D721Med (cell line): ENCODE results near the gene INPP5D.
A peak's percentile ranks its signal among the peaks of the same experiment; 100 is the strongest.

Source experiments
- DNase-seq: peaks from one replicate; pipeline ENCODE4 v3.0.0; 2011; ENCODE audit warnings: low spot score; ENCODE audit not compliant: insufficient read length
- FAIRE-seq: peaks from 2 replicates; lab custom pipeline; 2011; peaks lifted over from hg19 to GRCh38; lab: Jason Lieb, UNC
- CTCF ChIP-seq: IDR thresholded peaks from 2 replicates; pipeline ENCODE4 v1.5.1; 2012; ENCODE audit warnings: mild to moderate bottlenecking, control low read depth; ENCODE audit not compliant: insufficient read depth; ENCODE audit errors: missing control alignments

The INPP5D gene

GRCh38 chr2:233033672-233034071 lies 26.5 kb upstream of the INPP5D start:
- FAIRE-seq = no peak
- no peak for TF ChIP-seq CTCF
- no peak for DNase-seq

- no peak for TF ChIP-seq CTCF
- FAIRE-seq (no peak), DNase-seq (no peak)
Observed at GRCh38 chr2:233034091-233034882, 25.9 kb upstream of the INPP5D start.

- DNase-seq (no peak), FAIRE-seq (peak; percentile 38)
- no peak for TF ChIP-seq CTCF
Observed at GRCh38 chr2:233035426-233036161, 24.5 kb upstream of the INPP5D start.

- no peak for TF ChIP-seq CTCF
- FAIRE-seq = peak; percentile 93
- DNase-seq = no peak
Observed at GRCh38 chr2:233036162-233036838, 23.8 kb upstream of the INPP5D start.

- no peak for TF ChIP-seq CTCF
- FAIRE-seq (no peak), DNase-seq (no peak)
Observed at GRCh38 chr2:233037078-233037477, 23.1 kb upstream of the INPP5D start.

GRCh38 chr2:233039212-233039845 lies 20.8 kb upstream of the INPP5D start:
- no peak for DNase-seq
- FAIRE-seq = no peak

More at GRCh38 chr2:233039212-233039845, 20.8 kb upstream of the INPP5D start:
- TF ChIP-seq CTCF = no peak
